ENCODE data around the gene FIBP. TPM values are rescaled to one million over a fixed set of nuclear protein-coding genes. Genes with fewer than 3 reads are reported as not detected.

Gene FIBP
- 90.9 TPM for total RNA-seq

- DNase-seq: peak; percentile 99
Observed at GRCh38 chr11:65888163-65888814, at the start of gene FIBP. Gene FIBP (minus strand): TSS chr11:65888471. CDS start chr11:65888418, 53 bp downstream.

GRCh38 chr11:65937766-65938165 lies 49.5 kb upstream of the FIBP start:
- no peak for DNase-seq

DNA sequence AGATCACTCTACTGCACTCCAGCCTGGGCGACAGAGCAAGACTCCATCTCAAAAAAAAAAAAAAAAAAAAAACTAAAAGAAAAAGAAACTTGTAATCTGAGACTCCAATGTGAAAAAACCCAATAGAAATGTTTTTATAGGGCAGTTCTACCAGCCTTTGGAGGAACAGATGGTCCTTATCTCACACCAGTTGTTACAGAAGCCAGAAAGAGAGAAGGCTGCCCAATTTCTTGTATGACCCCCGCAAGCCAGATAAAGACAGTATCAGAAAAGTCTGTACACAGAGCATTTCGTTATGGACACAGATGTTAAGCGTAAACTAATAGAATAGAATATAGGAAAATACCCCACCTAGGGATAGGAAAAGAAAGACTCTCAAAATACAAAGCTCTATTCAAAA lies 45.7 kb upstream of the FIBP start:
- DNase-seq: peak; percentile 65

GRCh38 chr11:65932558-65932919 lies 44.3 kb upstream of the FIBP start:
- no peak for DNase-seq

GRCh38 chr11:65931773-65932557 lies 43.7 kb upstream of the FIBP start:
- DNase-seq: no peak

DNA sequence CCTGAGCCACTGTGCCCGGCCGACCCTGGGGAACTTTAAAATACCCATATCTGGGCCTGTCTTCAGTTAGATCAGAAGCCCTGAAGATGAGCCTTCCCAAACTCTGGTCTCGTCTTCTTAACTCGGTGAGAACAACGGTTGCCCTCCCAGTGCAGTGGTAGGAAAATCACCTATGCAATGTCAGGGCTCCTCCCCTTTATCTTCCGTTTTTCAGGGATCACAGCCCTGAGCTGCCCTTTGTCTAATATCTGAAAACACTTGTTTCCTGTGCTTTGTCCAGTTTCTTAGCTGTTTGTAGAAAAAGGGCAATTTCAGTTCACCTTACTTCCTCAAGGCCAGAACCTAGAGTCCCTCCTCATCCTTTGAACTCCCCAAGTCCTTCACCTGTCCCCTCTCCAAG lies 40.4 kb upstream of the FIBP start:
- DNase-seq: no peak

DNA sequence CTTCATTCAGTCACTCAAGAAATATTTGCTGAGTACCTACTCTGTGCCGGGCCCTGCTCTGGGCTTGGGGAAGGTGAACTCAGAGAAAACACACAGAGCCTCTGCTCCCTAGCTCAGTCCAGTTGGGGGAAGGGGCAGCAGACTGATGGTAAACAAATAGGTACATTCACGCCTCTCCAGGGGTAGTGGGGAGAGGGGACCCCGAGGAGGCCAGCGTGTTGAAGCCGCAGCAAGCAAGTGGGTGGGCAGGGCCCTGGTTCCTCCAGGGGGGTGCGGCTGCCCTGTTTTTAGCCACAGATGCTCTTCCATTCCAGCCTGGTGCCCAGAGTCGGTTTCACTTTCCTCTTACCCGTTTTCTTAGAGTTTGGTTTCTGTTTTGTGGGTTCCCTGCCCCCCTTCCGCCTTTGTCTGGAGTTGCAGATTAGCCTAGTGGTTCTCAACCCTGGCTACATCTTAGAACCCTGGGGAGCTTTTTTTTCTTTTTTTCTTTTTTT lies 39.7 kb upstream of the FIBP start:
- DNase-seq: no peak

GRCh38 chr11:65925397-65925796 lies 37.1 kb upstream of the FIBP start:
- no peak for DNase-seq

DNA sequence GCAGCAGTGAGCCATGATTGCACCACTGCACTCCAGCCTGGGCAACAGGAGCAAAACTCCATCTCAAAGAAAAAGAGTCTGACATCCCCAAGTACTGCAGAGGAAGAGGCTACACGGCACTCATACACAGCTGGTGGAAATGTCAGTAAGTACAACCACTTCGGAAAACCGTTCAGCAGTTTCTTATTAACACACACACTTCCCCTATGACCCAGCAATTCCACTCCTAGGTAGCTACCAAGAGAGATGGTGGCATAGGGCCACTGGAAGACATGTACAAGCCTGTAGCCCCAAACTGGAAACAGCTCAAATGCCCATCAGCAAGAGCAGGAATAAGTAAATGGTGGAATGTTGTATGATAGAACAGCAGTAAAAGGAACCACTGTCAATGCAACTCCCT lies 34.3 kb upstream of the FIBP start:
- no peak for DNase-seq

DNA sequence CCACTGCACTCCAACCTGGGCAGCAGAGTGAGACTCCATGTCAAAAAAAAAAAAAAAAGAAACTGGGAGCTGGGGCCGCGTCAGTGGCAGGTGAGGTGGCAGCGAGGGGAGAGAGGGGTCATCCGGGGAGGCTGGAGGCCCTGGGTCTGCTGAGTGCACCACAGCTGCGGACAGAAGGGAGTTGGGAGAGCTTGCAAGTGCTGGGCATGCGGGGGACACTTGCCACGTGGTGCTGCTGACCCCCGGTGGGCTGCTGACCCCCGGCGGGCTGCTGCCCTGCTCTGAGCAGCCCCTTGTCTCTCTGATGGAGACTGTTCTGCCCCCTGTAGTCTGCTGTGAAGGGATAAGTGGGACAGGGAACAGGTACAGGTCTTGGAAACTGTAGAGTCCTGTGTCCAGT lies 33.6 kb upstream of the FIBP start:
- DNase-seq: no peak

DNA sequence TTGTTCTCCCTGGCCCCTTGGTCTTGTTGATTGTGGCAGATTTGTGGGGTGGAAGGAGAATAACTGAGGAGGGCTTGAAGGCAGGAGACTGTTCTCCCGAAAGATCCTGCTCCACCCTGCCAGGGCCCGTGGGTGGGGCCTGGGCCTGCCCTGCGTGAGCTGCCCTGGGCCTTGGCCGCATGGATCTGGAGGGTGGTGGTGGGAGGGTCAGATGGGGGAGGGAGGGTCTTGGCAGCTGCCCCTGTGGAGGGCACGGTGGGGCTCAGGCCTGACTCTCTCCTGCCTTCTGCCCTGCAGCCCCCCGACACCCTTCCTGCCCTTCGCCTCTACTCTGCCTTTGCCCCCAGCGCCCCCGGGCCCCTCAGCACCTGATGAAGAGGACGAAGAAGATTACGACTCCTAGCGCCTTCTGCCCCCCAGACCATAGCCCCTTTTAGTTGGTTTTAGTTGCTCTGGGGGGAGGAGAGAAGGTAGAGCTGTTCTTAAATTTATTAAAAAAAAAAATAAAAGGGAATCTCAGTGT lies 32.8 kb upstream of the FIBP start:
- DNase-seq: no peak

- DNase-seq: no peak
Observed at GRCh38 chr11:65920372-65920802, 32.1 kb upstream of the FIBP start.

- DNase-seq: no peak
Observed at GRCh38 chr11:65919573-65920371, 31.5 kb upstream of the FIBP start.

- peak; percentile 99 for DNase-seq
Observed at GRCh38 chr11:65919141-65919572, 30.9 kb upstream of the FIBP start, which contains the start of gene DRAP1. Gene DRAP1 (plus strand): TSS chr11:65919426. CDS start chr11:65919502, 76 bp downstream.

- no peak for DNase-seq
Observed at GRCh38 chr11:65918211-65919140, 30.2 kb upstream of the FIBP start, which contains the start of gene C11orf68. Gene C11orf68 (minus strand): TSS chr11:65919062. CDS start chr11:65919031, 31 bp downstream.

GRCh38 chr11:65917434-65918210 lies 29.4 kb upstream of the FIBP start:
- DNase-seq: no peak

GRCh38 chr11:65917077-65917433 lies 28.8 kb upstream of the FIBP start:
- no peak for DNase-seq

- no peak for DNase-seq
Observed at GRCh38 chr11:65916391-65916790, 28.1 kb upstream of the FIBP start.

DNA sequence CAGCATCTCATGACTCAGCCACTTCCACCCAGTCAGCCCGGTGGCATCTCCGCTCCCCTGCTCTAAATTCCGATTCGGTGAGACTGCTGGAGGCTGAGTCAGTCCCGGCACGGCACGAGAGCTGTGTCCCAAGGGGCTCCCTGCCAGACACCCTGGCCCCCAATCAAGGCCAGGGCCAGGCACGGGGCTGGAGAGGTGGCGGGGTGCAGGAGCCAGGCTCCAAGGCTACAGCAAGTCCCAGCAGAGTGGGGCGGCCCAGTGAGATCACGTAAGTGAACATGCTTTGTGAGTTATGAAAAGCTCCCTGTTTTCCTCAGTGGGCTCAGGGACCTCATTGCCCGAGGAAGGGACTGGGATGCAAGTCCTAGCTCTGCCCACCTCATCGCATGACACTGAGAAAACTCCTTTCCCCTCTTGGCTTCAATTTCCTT lies 27.6 kb upstream of the FIBP start:
- DNase-seq: no peak

- no peak for DNase-seq
Observed at GRCh38 chr11:65915101-65915820, 27.0 kb upstream of the FIBP start.
